GM21723 (cell line): Measurements from ENCODE around the gene APOBEC3B.
"Not testable (repeated sequence)": the region's sequence is repeated elsewhere in the genome, so short reads cannot be mapped to it uniquely, and the experiment has no call there.

ENCODE experiments used
- ATAC-seq: cut with Tn5 transposase; IDR thresholded peaks from one replicate; pipeline ENCODE4 v1.9.1; 2021; ENCODE audit warnings: mild to moderate bottlenecking, moderate library complexity; ENCODE audit not compliant: unreplicated experiment

APOBEC3B gene

DNA sequence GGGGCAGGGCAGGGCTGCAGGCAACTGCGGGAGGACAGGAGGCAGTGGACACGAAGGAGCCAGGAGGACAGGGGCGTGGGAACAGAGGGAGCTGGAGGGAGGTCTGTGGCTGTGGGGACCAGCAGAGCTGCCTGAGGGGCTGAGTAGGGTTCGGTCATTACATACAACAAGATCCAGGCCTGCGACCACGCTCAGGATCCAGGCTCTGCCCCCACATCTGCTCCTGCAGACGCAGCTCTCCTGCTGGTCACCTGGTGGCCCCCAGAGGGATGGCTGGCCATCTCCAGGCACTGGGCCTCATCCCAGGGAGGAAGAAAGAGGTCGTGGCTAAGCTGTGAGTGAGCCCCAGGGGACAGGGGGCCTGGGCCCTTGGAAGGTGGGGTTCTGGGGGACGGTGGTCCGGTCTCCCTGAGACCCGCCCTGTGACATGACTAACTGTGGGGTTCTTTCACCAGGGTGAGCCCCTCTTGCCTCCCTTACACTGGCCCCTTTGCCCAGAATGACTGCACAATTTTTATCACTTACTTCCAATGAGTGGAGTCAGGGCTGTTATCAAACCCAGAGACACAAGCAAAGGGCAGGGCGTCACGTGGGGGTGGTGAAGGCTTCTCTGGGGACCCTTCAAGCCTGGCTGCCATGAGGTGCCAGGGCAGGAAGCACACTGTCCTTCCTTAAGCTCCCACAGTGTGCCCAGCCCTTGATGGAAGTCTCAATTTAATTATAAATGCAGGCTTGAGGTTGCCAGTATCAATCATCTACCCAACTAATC is 31.4 kb upstream of the APOBEC3B start:
- no peak for ATAC-seq

GRCh38 chr22:38951734-38952133 is 30.4 kb upstream of the APOBEC3B start:
- no peak for ATAC-seq

DNA sequence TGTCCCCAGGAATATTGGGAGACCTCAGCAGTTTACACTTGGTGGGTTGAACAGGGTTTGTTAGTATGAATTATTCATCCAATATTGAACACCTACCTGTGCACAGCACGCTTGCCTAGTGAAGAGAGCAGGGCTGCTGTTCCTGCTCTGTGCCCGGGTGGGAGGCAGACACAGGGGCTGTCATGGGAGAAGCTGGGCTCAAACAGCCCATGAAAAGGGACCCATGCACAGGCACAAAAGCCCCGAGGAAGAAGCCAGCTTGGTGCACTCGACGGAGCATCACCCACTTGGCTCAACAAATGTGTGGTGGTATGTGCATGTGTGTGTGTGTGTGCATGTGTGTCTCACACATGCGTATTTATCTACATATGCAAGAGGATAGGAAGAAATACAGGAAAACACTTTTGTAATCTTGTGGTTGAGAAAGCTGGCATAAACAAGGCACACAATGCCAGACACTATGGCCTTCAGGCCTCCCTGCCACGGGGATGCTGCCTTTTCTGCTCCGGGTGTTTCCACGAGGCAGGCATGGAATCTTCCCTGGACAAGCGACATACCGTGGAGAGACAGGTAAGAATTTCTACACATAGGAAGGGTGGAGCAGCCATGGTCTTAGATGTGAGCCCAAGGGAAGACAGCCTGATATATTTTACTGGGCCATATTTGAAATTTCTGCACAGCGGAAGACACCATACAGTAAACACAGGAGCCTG is 29.7 kb upstream of the APOBEC3B start:
- ATAC-seq, result no peak

- ATAC-seq, result no peak
Measured at GRCh38 chr22:38953091-38953490, 29.1 kb upstream of the APOBEC3B start.

DNA sequence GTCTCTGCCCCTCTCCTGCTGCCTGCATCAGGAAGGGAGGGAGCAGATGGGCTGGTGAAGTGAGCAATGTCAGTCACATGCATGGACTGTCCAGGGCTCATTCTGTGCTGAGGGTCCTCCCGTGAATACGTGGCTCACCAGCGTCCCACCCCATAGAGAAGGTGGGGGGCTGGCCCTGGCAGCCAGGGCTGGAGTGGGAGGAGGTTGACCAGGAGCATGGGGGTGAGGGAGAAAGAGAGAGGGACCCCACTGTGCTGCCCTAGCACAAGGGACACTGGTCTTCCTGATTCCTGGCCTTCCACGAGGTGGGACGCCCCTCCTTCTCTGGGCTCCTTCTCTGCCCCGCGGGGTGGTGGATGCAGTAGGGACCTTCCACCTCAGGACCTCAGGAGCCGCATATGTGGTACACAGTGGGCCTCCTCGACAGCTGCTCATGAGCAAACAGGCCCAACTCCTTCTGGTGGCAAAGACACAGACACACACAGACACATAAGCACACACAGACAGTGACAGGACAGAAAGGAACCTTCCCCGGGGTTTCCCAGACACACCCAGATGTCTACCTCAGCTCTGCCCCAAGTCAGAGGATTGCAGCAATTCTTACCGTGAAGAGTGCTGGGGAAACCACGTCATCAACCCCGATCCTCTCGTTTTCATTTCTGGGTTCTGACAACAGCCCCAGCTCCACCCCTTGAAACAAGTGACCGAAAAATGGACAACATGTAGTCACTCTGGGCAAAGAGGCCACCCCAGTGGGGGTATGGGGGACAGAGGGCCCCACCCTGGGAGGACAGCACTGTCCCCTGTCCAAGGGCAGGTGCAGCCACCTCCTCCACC is 28.4 kb upstream of the APOBEC3B start:
- ATAC-seq, result peak; percentile 80

DNA sequence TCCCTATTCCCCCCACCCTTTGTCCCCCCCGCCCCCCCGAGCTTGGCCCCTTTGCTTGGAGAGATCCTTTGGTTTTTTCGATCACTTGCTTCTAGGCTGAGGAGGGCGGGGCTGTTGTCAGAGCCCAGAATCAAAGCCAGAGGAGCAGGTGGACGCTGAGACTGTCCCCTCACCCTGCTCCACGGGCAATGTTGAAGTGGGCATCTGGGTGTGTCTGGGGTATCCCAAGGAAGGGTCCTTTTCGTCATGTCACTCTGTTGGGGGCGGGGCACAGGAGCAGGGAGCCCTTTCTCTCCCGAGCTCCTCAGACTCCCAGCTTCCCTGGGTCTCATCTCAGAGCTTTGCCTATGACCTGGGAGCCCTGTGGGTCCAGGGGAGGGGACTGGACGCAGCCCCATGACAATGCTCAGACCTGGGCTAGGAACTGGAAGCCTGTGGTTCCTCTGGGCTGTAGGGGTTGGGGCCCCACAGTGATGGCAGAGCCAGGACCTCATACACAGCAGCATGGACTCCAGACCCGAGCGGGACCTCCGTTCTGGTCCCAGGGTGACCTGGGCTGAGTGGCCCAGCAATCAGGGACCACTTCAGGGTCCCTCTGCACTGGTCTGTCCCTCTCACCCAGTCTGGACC is 27.6 kb upstream of the APOBEC3B start:
- no peak for ATAC-seq

DNA sequence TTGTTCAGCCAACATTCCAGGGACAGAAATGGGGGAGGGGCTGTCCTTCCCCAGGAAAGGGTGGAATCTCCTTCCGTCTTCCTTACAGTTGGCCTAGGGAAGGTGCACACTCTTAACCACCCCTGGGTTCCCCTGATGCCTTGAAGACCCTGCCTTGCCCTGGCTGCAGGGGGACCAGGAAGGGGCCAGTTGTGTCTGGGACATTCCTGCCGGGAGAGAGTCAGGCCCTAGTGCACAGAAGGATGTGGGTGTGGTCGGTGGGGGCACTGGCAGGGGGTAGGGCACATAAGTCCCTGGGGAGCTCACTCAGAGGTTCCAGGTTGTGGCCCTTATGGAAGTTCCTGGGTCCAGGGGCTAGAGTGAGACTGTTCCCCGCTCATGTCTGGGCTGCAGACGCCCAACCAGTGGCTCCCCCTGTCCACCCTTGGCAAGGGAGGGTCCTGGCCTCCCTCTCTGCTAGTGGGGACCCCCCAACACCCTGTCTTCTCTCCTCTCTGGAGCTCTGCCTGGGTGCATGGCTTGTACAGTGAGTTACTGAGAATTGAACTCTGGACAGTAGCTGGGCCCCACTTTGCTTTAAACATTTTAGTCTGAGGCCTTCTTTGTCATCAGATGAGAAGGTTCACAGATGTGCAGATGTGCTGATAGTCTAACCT is 26.8 kb upstream of the APOBEC3B start:
- no peak for ATAC-seq

GRCh38 chr22:38955926-38956325 is 26.2 kb upstream of the APOBEC3B start:
- no peak for ATAC-seq

DNA sequence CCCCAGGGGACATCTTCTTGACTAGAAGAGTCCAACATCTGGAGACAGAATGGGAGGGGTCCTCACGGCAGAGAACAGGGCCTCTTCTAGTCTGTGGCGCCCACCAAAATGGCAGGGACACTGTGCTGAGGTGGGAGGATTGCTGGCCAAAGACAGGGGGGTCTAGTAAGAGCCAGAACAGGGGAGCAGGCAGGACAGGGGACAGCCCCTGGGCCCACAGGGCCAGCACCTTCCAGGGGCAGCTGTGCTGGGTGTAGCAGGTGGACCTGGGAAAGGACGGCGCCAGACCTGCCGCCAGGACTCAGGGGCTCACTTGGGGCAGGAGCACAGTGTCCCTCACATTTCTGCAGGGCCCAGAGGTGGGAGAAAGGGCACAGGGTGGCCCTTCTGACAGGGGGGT is 25.6 kb upstream of the APOBEC3B start:
- no peak for ATAC-seq

DNA sequence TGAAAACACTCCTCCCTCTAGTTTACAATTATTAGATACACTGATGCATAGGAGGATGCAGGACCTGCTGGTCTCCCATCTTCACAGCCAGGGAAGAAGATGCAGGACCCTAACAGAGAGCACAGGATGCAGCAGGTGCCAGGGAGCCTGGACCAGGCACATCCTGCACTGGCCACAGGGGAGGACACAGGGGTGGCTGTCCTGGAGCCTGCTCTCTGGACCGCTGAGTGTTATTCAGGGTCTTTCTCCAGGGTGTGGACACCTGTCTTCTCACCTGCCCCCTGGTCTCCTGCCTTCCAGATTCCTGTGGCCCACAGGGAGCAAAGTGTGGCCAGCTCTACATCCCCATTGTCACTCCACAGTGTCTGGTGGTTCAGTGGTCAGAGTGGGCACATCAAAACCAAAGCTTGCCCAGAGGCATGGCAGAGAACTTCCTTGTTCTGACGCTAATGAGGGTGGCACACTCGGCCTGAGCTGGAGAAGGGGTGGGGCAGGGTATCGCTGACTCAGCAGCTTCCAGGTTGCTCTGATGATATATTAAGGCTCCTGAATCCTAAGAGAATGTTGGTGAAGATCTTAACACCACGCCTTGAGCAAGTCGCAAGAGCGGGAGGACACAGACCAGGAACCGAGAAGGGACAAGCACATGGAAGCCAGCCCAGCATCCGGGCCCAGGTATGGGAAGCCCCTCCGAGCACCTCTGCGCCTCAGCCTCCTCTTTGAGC is 24.9 kb upstream of the APOBEC3B start, which contains the start of gene APOBEC3A:
APOBEC3A (plus strand) TSS at position 564 of the 725 bp plus-strand sequence; CDS start at position 647, 83 bp downstream.
- ATAC-seq, result no peak

GRCh38 chr22:38957808-38958650 is 24.1 kb upstream of the APOBEC3B start:
- no peak for ATAC-seq

GRCh38 chr22:38958651-38958943 is 23.6 kb upstream of the APOBEC3B start:
- not testable (repeated sequence) for ATAC-seq

- no peak for ATAC-seq
Measured at GRCh38 chr22:38959590-38959989, 22.6 kb upstream of the APOBEC3B start.

GRCh38 chr22:38960673-38961072 is 21.5 kb upstream of the APOBEC3B start:
- ATAC-seq, result not testable (repeated sequence)

DNA sequence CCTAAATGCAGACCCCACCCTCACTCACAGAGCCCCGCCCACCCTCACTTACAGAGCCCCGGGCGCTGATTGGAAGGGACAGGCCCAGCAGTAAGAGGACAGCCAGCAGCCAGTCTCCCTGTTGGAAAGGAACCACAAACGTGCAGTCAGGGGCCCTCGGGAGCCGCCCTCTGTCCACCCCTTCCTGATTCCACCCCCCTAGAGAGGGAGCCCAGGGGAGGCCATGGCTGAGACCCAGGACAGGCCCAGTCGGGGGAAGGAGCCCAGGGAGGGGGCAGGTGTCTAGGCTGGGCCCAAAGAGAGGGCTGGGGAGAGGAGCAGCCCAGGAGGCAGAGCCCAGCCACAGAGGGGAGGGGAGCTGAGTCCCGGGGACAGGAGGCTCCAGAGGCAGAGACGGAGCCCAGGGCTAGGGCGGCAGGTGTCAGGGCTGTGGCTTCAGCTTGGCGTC is 18.8 kb upstream of the APOBEC3B start:
- not testable (repeated sequence) for ATAC-seq

DNA sequence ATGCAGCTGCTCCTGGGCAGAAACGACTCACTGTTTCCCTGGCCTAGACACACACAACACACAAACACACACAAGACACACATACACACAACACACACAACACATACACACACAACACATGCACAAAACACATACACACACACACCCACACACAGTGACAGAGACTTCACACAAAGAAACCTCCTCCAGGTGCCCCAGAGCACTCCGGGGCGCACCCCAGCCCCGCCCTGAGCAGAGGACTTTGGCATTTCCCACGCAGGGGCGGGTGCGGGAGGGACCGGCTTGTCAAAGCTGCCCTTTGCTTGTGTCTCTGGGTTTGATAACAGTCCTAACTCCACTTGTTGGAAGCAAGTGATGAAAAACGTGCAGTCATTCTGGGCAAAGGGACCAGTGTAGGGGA is 18.3 kb upstream of the APOBEC3B start:
- no peak for ATAC-seq

- no peak for ATAC-seq
Measured at GRCh38 chr22:38964306-38964705, 17.8 kb upstream of the APOBEC3B start.

- no peak for ATAC-seq
Measured at GRCh38 chr22:38964989-38965388, 17.2 kb upstream of the APOBEC3B start.
